GM12865 (cell line): ENCODE measurements around the gene ID3.
"Not testable (repeated sequence)": the region's sequence is repeated elsewhere in the genome, so short reads cannot be mapped to it uniquely, and the experiment has no call there.

Experiments
- DNase-seq: peaks from one replicate; pipeline ENCODE4 v3.0.0; 2010; ENCODE audit warnings: low read depth
- H3K4me3 ChIP-seq: 2 replicates; pipeline ENCODE4 v1.5.1; 2011; ENCODE audit warnings: mild to moderate bottlenecking, low read depth, low read length, control low read depth
- CTCF ChIP-seq: IDR thresholded peaks from 2 replicates; pipeline ENCODE4 v1.5.1; 2011; ENCODE audit warnings: low read length, control low read depth, low read depth, inconsistent platforms; ENCODE audit not compliant: insufficient read depth; ENCODE audit errors: missing control alignments

ID3 gene

DNA sequence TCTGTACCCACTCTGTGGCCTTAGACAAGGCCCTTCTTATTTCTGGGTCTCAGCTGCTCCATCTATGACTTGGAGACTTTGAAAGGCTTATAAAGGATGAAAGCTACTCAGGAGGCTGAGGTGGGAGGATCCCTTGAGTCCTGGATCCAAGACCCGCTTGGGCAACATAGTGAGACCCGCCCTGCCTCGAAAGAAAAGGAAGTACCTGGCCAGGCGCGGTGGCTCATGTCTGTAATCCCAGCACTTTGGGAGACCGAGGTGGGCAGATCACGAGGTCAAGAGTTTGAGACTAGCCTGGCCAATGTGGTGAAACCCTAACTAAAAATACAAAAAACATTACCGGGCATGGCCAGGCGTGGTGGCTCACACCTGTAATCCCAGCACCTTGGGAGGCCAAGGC is 13.4 kb downstream of the ID3 start:
- no peak for DNase-seq
- no peak overlapping the region for H3K4me3 ChIP-seq
- no peak for TF ChIP-seq CTCF

DNA sequence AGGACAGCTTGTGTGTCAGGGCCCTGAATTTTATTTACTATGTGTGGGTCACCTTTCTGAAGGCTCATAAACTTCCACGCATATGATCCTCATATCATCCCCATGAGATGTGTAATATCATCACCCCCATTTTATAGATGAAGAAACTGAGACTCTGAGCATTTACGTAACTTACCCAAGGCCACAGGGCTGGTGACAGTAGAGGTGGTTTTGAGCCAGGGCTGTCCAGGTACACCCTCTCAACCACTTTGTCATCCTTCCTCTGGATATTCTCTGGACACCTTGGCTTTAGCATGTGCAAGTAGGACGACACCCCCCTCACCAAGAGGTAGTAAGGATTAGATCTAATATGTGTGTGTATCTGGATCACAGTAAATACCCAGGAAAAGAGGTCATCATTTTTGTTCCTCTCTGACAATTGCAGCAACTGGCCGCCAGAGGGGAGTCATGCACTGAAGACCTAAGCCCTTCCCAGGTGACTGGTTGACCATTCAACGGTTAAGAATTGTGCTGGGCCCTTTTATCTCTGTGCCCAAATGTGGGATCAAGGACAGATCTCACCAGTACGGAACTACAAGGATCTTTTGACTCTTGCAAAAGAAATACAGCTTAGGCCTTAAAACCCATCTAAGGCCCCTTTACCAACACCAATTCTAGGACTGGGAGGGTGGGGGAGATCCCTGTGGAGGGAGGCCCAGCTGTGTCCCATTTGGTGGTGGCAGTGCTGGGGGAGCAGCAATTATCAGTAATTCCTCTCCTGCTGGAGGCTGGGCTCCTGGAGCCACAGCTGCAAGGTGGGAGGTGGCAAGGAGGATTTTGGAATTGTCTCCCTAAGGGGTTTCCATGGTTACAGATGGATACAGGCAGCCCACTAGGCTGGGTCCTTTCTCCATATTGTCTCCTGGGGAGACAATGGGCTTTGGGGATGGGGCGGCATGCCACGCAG is 14.6 kb downstream of the ID3 start:
- DNase-seq: peak; percentile 89
- no peak overlapping the region for H3K4me3 ChIP-seq

DNA sequence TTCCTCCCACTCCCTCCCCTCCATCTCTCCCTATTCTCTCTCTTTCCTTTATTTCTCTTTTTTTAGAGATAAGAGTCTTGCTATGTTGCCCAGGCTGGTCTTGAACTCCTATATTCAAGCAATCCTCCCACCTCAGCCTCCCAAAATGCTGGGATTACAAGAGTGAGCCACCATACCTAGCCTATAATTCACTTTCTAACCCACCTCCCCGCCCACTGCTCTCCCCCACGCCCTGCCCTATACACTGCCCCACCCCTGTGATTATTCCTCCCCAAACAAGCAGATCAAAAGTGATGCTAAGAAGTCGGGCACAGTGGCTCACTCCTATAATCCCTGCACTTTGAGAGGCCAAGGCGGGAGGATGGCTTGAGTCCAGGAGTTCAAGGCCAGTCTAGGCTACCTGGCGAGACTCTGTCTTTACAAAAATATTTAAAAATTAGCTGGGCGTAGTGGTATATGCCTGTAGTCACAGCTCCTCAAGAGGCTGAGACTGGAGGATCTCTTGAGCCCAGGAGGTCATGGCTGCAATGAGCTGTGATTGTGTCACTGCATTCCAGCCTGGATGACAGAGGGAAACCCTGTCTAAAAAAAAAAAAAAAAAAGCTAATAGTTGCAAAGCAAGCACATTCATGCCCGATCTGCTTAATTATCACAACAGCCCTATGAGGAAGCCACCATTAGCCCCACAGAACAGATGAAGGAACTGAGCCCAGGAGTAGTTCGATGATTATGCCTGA is 15.4 kb downstream of the ID3 start:
- H3K4me3 ChIP-seq: no peak overlapping the region
- DNase-seq: no peak
- no peak for TF ChIP-seq CTCF

More for the DNA sequence above, 14.6 kb downstream of the ID3 start:
- TF ChIP-seq CTCF: peak; percentile 89

- DNase-seq, H3K4me3 ChIP-seq: not testable (repeated sequence)
Measured at GRCh38 chr1:23542940-23543339, 16.4 kb downstream of the ID3 start.

DNA sequence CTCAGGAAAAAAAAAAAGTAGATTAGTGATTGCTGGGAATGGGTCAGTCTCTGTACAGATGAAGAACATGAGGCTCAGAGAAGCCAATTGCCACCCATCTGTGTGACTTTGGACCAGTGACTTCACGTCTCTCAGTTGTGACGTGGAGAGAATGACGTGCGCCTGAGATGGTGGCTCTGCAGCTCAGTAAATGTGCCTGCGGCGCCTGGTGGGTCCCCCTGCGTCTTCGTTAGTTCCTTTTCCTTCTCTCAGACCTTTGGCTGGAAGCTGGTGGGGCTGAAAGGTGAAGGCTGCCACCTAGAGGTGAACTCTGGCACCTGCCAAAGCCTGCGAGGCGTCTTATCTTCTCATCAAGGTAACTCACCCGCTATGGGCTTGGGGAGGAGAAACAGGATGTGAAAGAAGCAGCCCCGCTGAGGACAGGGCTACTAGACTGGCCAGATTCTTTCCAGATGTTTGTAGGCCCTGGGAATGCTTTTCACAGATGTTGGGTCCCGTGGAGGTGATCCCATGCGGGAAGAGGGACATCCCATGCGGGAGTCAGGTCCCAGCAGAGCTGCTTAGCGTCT is 19.5 kb downstream of the ID3 start:
- no peak overlapping the region for H3K4me3 ChIP-seq
- peak; percentile 97 for DNase-seq
- peak; percentile 95 for TF ChIP-seq CTCF

DNA sequence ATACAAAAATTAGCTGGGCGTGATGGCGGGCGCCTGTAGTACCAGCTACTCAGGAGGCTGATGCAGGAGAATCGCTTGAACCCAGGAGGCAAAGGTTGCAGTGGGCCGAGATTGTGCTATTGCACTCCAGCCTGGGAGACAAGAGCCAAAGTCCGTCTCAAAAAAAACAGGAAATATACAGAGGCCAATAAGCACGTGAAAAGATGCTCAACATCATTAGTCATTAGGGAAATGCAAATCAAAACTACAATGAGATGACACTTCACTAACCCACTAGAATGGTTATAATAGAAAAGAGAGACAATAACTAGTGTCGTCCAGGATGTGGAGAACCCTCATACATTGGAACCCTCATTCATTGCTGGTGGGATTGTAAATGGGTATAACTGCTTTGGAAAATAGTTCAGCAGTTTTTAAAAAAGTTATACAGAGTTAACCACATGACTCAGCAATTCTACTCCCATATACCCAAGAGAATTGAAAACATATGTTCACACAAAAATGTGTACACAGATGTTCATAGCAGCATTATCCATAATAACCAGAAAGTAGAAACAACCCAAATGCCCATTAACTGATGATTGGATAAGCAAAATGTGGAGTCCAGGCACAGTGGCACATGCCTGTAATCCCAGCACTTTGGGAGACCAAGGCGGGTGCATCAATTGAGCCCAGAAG is 21.9 kb downstream of the ID3 start:
- no peak overlapping the region for H3K4me3 ChIP-seq
- no peak for TF ChIP-seq CTCF

More for the DNA sequence above, 21.9 kb downstream of the ID3 start:
- no peak for DNase-seq
